Hematopoietic multipotent progenitor cell treated with erythropoietin and hydrocortisone succinate and interleukin-3 and kit ligand, for 17 days (in vitro differentiated cells): ENCODE data around the gene HID1.
"Not testable (repeated sequence)": the region's sequence is repeated elsewhere in the genome, so short reads cannot be mapped to it uniquely, and the experiment has no call there.

Experiments used
- DNase-seq: peaks from one replicate; pipeline ENCODE4 v3.0.0-alpha.2; 2015; ENCODE audit warnings: low spot score

Gene HID1

GRCh38 chr17:74922694-74923537 is 49.6 kb downstream of the HID1 start, which contains the start of gene USH1G:
Gene USH1G (minus strand): TSS chr17:74923255. CDS start chr17:74923073, 182 bp downstream.
- DNase-seq: no peak

- DNase-seq: no peak
Measured at GRCh38 chr17:74922172-74922571, 50.4 kb downstream of the HID1 start.

- no peak for DNase-seq
Measured at GRCh38 chr17:74921769-74922168, 50.8 kb downstream of the HID1 start.

DNA sequence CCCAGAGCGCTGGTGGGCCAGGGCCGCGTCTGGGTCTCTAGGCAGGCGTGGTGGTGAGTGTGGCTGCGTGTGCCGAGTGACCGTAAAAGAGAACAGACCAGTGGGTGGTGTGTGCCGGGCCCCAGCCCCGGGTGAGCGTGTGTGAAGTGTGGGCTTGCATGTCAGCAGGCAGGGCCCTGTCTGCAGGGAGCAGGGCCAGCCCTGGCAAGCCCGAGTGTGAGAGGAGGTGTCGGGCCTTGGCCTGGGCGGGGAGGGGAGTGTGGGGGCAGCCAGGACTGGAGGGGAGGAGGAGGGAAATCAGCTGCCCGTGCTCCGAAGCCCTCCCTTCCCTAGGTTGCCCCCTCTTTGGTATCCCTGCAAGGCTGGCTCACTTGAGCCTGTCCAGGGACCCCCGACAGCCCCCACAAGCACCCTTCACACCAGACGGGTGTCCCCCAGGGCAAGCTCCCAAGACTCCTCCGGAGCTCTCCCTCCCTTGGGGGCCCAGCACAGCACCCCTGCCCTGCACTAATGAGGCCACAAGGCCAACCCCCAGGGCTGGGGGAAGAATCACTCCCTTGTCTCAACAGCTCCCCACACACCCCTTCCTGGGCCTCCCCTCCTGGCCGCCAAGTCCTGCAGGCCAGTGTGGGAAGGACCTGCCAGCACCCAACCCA is 51.4 kb downstream of the HID1 start:
- DNase-seq: no peak

DNA sequence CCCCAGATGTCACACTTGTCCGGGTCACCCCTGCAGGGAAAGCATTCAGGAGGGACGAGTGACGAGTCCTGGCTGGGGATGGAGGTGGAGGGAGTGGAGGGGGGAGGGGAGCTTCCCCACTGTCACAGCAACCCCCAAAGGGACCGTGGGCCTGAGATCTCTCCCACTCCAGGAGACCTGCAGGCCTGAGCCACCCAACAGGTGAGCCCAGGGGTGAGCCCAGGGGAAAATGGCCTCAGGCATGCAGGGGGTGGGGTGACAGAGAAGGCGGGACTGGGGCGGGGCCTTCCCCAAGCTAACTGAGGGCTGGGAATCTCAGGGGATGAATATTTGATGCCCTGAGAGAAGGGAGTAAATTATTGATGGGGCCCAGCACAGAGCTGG is 51.9 kb downstream of the HID1 start:
- no peak for DNase-seq

DNA sequence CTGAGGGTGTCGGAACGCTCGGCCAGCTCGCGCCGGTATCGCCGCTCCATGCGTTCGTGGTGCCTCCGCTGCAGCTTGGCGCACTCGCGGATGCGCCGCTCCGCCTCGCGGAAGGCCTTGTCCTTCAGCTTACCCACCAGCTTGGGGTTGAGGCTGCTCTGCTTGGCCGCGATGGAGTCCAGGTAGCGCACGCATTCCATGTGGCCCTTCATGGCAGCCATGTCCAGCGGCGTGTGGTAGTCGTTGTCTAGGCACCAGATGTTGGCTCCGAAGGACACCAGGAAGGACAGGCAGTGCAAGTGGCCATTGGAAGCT is 52.3 kb downstream of the HID1 start:
- no peak for DNase-seq

GRCh38 chr17:74919440-74920305 is 52.9 kb downstream of the HID1 start:
- DNase-seq: no peak

DNA sequence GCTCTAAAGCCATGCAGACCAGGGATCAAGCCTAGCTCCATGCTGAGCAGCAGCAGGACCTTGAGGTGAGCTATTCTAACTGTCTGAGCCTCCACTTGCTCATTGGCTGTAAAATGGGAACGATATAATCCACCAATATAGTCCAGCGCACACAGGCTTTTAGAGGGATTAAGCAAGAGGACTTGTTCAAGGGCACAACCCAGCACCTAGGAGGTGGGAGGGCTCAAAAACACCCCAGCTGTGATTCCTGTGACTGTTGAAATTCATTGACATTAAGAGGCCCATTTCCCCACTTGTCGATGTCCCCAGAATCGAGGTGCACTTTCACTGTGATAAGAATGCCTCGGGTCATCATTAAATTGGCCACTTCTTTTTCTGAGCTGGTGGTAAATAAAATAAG is 53.7 kb downstream of the HID1 start:
- DNase-seq: no peak

- no peak for DNase-seq
Measured at GRCh38 chr17:74917430-74917829, 55.1 kb downstream of the HID1 start.

- no peak for DNase-seq
Measured at GRCh38 chr17:74916851-74917199, 55.7 kb downstream of the HID1 start.

- no peak for DNase-seq
Measured at GRCh38 chr17:74916136-74916850, 56.3 kb downstream of the HID1 start.

DNA sequence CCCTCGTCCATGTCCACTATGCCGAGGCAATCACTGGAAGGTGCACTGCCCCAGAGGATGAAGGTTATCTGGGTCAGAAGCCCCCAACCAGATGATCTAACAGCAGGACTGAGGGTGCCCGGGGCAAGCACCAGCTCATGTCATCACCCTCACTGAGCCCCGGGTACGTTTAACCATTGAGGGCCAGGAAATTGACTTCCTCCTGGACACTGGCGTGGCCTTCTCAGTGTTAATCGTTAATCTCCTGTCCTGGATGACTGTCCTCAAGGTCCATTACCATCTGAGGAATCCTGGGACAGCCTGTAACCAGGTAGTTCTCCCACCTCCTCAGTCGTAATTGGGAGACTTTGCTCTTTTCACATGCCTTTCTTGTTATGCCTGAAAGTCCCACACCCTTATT is 61.1 kb downstream of the HID1 start:
- DNase-seq: not testable (repeated sequence)

DNA sequence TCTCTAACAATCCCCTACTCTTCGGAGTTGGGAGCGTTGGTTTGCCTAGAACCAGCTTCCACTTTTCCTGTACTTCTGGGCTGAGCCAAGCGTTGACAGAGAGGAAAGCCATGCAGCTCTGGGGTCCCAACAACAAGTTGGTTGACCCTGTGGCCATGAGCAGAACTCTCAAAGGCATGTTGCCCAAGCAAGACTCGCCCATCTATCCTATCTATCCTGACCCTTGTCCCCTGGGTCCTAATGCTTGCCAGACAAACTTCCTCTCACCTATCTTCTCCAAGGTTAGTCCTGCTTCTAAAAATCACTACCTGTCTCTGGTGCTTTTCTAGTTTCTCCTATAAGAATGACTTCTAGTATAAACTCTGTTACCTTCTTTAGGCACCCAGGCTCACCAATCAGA is 63.5 kb downstream of the HID1 start:
- DNase-seq: not testable (repeated sequence)

GRCh38 chr17:74907012-74907411 is 65.5 kb downstream of the HID1 start:
- no peak for DNase-seq

- DNase-seq: not testable (repeated sequence)
Measured at GRCh38 chr17:74906214-74906793, 66.3 kb downstream of the HID1 start.

DNA sequence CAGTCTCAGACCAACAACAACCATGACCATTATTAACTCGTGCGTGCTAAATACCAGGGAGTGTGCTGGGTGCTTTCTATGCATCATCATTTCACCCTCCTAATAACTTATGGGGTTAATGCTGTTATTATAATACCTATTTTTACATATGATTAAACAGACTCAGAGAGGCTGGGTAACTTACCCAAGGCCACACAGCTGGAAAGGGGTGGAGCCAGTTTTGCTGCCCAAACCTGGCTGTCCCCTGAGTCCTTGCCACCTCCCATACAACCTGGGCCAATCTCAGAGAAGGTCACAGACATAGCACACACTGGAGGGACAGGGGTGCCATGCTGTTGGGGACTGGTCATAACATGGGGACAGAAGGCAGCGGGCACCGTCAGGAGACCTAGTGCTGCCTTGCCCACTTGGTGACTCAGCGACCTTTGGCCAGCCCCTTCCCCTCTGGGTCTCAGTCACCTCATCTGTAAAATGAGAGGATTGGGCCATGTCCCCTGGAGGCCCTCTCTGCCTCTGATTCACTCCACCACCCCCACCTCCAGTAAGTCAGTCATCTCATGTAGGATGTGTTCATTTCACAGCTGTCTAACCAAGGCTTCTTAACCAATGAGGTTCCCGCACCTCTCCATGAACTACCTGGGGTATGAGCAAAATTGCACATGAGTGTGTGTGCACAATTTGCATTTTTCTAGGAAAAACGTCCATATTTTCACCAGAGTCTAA is 67.7 kb downstream of the HID1 start:
- DNase-seq: no peak

GRCh38 chr17:74903671-74904070 is 68.9 kb downstream of the HID1 start:
- DNase-seq: no peak

DNA sequence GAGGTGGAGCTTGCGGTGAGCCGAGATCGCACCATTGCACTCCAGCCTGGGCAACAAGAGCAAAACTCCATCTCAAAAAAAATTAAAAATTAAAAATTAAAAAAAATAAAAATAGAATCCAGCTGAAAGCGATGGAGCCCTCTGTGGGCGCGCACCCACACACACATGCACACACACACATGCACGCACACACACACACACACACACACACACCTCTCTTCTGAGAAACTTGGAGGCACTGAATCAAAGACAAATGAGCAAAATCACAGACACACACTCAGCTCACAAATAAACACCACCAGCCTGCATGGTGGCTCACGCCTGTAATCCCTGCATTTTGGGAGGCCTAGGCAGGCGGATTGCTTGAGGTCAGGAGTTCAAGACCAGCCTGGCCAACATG is 69.5 kb downstream of the HID1 start:
- DNase-seq: no peak

- DNase-seq: no peak
Measured at GRCh38 chr17:74901353-74902135, 71.0 kb downstream of the HID1 start.
